Measurements from ENCODE around the gene MYO1E.

DNA sequence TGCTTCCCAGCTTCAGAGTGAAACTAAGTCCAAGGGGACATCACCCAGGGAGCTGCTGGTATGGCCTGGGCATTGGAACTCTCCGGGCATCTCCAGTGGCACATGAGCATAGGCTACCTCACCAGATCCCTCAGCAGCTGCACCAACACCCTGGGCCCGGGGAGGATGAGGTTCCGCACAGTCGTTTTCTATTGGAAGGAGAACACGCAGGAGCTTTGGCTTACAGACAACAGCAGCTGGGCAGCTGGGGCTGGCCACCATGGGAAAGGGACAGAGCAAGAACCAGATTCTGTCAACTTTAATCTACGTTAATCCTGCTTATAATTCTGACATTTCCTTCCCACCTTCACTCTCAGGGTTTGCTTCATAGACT, 65.5 kb downstream of the MYO1E start:
- TF ChIP-seq, protein P1, sequence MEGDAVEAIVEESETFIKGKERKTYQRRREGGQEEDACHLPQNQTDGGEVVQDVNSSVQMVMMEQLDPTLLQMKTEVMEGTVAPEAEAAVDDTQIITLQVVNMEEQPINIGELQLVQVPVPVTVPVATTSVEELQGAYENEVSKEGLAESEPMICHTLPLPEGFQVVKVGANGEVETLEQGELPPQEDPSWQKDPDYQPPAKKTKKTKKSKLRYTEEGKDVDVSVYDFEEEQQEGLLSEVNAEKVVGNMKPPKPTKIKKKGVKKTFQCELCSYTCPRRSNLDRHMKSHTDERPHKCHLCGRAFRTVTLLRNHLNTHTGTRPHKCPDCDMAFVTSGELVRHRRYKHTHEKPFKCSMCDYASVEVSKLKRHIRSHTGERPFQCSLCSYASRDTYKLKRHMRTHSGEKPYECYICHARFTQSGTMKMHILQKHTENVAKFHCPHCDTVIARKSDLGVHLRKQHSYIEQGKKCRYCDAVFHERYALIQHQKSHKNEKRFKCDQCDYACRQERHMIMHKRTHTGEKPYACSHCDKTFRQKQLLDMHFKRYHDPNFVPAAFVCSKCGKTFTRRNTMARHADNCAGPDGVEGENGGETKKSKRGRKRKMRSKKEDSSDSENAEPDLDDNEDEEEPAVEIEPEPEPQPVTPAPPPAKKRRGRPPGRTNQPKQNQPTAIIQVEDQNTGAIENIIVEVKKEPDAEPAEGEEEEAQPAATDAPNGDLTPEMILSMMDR (IDR thresholded peaks at IDR 0.05), result no peak
- TF ChIP-seq POLR2A (IDR thresholded peaks at IDR 0.05), result no peak
